NCI-H82 (cell line): Measurements from ENCODE around the gene ASNSD1.

Experiments
- DNase-seq: peaks from one replicate; lab custom pipeline; 2025; lab: John Stamatoyannopoulos, UW

ASNSD1 gene

DNA sequence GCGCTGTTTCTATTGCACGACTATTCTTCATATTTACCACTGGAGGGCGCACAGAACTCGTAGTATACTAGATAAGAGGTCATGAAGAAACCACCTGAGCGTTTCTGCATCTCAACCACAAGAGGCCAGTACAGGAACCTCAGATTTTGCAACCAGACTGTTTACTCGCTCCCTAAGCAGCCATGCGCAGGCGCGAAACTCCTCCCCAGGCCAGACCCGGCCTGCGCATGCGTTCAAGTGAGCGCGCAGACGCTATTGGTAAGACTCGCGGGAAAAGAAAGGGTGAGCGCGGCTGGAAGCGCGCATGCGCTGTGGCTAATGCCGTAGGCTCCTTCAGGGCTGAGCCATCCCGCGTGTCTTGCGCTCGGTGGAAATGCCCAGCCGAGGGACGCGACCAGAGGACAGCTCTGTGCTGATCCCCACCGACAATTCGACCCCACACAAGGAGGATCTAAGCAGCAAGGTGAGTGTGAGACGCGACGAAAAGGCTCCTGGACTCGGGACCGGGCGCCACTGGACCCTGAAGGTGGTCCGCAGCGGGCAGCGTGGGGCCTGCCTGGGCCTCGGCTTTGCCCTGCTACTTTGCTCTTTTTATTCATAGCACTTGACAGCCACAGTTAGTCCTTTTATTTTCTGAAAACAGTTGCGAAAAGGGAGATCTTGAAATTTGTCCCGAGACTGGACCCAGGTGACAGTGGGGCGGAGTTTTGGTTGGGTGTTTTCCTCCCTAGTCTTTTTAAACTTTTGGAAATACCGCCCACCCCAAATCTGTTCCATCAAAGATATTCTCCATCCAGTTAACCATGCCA lies at the start of gene ASNSD1:
Gene ASNSD1 (plus strand): TSS at position 312 of the 809 bp plus-strand sequence. CDS start 4,674 bp downstream, outside the sequence.
- peak; percentile 100 for DNase-seq

DNA sequence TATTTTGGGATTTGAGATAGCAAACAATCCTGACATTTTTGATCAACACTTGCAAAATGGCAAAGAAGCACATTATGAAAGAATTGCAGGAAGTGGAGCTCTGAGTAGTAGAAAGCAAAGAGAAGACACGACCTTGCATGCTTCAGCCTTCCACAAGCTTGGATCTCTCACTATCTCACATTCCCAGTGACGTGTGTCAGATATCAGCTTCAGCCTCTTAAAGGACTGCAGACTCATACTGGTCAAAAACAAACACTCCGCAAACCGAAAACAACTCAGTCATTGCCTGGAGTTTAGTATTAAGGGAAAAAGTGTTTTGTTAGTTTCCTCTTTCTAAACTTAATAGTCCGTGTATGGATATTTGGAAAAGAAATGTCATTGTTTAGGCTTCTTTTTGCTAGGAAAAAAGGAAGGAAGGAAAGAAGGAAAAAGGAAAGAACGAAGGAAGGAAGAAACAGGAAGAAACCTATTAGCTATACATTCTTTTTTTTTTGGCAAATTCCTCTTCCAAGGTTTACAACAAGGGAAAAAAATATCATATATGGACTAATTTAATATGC lies 48.1 kb upstream of the ASNSD1 start:
- peak; percentile 10 for DNase-seq

DNA sequence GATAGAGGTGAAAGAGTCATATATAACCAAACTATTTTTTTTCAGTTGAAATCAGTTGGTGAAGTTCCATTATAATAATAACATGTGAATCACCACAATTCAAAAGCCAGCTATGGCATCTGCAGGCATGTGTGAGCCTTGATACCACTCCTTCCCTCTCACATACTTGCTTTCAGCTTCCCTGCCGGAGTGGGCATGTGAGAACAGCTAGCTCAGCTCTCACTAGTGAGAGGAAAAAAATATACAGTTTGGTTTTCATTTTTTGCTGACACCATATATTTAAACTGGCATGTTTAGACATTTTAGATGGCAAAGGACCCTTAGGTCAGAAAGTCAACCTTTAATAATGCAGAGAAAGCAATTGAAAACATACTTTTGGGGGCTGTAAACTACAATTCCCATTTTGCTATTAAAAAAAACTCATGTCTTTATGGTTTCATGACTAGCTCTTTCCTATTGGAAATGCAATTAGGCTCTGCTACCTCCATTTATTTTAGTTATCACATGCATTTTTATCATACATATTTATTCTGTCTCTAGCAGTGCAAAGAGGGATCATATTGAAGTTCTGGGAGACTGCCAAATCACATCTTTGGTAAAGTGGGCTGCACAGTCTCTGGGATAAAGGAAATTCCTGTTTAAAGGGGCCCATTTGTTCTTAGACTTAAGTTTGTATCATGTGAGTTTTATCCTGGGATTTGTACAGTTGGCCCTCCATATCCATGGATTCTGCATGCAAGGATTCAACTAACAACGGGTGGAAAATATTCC lies 47.4 kb upstream of the ASNSD1 start:
- DNase-seq, result no peak

DNA sequence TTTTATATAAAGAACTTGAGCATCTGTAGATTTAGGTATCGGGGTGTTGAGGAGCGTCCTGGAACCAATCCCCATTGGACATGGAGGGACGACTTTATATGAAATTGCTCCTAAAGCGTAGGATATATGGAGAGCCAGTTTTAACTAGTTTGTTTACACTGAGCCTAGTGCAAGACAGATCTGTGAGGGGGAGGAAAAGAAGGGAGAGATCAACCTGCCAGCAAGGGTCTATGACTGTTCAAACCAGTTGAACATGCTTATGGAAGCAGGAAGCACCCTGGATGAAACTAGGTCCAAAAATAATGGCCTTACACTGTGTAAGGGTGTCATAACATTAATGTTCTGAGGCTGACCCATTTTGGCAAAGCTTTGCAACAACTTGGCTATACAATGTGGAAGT lies 46.7 kb upstream of the ASNSD1 start:
- DNase-seq, result no peak

DNA sequence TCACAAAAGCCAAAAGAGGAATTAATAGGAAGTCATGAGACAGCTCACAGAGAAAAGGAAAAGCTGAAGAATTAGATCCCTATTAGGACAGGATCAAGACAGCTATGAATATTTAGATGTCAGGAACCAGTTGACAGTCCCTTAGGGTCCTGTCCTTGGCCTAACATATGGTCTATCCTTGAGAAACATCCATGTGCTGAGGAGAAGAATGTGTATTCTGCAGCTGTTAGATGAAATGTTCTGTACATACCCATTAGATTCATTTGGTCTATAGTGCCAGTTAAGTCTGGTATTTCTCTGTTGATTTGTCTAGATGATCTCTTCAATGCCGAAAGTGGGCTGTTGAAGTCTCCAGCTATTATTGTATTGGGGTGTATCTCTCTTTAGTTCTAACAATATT lies 43.1 kb upstream of the ASNSD1 start:
- DNase-seq, result peak; percentile 74

DNA sequence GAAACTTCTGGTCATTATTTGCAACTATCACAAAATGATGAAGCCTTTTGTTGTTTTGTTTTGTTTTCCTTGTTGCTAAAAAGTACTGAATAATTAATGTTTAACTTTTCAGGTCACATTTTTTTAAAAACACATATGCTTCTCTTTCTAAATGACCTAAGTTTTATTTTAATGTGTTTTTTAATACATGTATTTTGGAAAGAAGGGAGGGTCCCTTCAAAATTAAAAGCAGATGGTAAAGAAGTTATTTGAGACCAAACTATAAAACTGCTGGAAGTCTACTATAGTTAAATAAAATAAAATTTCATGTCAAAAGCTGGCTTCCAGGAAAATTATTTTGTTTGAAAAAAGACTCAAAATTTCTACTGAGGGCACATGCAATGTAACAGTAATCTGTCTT lies 39.5 kb upstream of the ASNSD1 start:
- no peak for DNase-seq

DNA sequence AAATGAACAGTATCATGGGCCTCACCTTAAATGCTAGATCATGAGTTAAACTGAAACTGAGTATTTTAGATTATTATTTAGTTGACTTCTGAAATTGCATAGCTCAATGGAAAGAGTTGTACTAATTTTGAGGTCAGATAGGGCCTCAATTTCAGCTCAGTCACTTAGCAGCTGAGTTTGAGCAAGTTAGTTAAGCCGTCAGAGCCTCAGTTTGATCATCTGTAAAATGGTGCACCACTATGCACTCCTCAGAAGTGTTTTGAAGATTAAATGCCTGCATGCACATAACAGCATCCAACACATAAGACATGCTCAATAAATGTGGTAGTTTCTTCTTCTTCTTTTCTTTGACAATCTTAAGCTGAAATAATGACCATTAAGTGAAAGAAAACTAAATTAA lies 38.2 kb upstream of the ASNSD1 start:
- no peak for DNase-seq

DNA sequence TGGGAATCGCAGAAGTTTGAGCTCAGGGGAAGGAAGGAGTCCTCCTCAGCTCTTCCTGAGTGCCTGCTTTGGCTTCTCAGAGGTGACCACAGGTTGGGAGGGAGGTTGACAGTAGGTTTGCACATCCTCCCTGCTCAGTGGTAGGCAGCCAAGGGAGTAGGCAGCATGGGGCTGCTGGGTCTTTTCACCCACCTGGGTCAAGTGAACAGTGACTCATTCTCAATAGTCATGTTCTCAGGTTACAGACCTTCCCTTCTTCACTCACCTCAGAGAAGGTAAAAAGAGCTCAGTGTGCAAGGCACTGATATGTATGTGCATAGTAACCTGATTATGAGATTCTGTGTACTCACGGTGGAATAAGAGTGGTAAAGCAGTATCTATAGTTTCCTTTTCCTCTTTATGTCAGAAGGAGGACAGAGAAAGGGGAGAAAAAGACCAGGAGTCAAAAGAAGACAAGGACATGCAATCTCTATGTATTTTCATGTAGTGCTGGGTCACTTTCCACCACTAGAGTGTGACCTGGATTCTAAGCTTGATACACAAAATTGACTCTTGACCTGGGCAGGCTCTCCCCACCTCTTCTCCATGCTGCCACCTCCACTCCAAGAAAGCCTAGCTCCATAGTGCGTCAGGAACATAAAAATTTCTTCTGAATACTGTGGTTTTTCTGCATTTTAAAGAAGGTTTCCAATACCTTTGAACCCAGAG lies 36.5 kb upstream of the ASNSD1 start:
- no peak for DNase-seq

DNA sequence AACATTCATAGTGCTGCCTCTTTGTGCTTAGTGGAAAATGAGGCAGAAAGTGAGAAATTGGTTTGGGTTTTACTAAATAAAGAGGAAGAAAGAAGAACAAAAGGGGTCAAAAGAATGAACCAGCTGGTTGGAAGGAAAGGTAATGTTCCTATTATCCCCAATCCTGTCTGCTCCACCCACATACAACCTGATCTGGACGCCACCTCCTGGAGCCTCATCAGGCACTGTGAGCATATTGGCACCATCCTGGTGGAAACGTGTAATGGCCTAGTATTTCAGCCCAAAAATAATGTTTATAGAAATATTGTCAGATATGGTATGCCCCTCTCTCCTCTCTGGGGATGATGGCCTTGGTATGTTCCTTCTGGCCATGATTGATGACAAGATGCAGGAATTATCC lies 35.6 kb upstream of the ASNSD1 start:
- DNase-seq, result no peak

DNA sequence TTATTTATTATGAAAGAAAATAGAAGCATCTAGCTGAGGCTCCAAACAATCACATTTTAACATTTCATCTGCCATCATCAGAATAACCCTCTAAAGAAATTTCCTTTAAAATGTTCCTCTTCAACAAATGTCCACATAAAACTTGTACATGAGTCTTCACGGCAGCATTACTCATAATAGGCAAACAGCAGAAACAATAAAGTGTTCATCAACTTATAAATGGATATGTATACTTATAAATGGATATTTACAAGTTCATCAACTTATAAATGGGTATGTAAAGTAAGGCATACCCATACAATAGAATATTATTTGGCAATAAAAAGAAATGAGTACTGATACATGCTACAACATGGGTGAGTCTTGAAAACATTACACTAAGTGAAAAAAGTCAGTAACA lies 33.5 kb upstream of the ASNSD1 start:
- no peak for DNase-seq

DNA sequence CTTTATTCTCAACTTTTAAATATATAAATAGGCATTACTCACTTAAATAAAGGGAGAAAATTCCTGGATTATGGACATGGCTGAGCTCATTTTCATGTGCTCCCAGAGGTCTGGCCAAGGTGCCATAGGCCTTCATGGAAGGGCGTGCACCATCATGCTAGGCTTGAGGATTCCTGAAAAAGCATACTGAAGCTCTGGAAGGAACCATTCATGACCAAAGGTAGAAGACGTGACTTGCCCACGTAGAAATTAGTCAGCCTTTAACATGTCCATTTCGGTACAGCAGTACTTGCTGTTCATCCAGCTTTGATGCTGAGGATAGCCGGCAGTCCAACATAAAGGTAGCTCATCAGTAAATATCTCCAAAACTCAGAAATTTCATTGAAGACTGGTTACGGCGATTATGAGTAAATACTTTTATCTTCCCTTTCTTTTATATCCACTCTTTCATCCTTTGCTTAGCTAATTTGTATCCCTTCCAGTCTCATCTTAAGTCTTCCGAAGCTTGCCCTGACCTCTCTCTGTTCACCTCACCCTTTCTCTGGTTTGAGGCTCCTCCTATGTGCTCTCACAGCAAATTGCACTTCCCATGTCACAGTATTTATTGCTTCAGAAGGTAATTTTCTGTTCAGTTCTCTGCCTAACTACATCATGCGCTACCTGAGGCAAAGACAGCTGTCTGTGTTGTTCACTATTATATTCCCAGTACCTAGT lies 32.3 kb upstream of the ASNSD1 start:
- peak; percentile 13 for DNase-seq

DNA sequence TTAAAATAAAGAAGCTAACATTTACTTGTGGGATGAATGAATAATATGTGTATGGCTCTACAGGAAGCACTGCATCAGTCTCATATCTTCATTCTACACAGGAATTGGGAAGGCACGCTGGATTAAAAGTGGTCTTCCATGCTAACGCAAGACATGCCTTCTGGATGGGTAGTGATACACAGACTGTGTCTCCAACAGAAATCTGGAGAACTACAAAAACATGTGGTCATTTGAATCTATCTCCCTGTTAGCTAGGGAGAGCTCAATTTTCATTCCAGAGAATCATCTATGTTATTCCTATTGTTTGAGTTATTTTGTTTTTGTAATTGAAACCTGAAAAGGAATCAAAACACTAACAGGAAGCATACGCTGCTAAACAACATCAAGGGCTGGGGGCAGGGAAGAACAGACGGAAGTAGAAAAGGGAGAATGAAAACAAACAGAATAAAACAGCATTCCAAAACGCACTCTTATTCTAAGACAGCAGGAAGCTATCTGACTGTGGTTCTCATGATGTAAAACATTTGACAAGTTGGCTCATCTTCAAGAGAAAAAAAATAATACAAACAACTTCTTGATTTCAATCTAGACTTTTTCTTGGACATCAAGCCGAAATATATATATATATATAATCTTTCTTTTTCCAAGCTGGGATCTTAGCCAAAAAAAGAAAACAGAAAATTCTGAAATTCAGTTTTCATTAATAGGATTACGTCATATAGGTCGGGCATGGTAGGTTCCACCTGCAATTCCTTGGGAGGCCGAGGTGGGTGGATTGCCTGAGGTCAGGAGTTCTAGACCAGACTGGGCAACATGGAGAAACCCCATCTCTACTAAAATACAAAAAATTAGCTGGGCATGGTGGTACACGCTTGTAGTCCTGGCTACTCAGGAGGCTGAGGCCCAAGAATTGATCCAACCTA lies 31.5 kb upstream of the ASNSD1 start:
- no peak for DNase-seq

DNA sequence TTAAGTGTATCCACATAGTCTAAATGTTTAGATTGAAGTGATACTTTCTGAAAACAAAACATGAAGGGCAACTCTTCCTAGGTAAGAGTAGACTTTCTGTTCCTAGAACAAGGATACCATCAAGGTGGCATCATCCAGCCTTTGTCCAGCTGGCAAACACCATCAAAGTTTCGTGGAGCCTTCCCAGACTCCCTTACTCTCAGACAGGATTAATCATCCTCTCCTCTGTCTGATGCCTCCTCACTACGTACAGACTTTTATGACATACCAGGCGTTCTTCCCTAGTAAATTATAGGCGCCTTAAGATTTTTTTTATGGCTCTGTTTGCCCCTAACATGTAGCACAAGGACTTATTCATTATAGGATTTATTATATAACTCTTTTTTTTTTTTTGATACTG lies 29.4 kb upstream of the ASNSD1 start:
- no peak for DNase-seq

DNA sequence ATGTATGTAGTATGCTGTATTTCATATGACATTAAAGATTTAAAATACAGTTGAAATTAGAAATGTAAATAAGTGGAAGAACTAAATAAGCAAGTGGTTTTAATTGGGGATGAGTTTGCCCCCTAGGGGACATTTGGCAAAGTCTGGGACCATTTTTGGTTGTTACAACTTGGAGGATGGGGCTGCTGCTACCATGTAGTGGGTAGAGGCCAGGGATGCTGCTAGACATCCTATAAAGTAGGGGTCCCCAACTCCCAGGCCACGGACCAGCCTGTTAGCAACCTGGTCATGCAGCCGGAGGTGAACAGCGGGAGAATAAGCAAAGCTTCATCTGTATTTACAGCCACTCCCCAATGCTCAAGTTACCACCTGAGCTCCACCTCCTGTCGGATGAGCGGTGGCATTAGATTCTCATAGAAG lies 27.9 kb upstream of the ASNSD1 start:
- peak; percentile 33 for DNase-seq

DNA sequence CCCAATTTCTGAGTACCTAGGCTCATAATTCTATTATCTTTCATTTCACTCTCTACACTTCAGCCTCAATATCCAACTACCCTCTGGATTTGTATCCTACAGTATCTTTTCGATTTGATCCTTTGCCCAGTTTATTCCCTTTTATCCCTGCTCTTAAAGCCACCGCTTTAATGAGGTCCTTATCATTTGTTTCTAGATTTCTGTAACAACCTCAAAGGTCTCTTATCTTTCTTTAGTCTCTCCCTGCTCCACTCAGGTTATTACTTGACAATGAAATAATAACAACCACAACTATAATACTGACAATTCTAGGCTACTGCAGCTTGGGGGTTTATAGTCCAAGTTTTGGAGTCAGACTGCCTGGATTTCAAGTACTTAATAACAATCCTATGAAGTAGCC lies 25.9 kb upstream of the ASNSD1 start:
- no peak for DNase-seq

DNA sequence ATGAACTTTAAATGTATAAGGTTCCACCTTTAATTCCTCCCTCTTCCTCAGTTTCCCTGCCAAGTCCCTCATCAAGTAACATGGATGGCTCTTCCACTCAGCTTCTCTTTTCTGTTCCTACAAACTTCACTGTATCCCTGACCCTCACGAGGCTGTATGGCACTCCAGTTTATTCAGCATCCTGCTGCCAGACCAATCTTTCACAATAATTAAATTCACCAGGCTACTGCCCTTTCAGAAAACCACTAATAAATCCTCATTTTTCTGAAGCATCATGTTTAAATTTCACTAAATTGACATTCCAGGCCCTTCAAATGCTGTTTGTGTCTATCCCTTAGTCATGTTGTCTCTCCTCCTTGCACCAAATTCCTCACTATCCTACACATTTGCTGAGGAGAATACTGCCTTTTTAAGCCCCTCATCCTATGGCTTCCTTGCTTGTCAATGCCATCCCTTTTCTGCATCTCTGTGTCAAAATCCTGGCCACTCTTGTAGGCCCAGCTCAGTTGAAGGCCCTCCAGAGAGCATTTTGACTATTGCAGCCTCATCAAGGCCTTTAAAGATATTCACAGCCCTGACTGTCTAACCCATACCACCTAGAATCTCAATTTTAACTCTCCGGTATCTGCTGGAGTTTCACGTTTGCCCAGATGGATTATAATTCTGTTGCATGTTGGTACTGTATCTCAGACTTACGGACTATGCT lies 22.8 kb upstream of the ASNSD1 start:
- no peak for DNase-seq

DNA sequence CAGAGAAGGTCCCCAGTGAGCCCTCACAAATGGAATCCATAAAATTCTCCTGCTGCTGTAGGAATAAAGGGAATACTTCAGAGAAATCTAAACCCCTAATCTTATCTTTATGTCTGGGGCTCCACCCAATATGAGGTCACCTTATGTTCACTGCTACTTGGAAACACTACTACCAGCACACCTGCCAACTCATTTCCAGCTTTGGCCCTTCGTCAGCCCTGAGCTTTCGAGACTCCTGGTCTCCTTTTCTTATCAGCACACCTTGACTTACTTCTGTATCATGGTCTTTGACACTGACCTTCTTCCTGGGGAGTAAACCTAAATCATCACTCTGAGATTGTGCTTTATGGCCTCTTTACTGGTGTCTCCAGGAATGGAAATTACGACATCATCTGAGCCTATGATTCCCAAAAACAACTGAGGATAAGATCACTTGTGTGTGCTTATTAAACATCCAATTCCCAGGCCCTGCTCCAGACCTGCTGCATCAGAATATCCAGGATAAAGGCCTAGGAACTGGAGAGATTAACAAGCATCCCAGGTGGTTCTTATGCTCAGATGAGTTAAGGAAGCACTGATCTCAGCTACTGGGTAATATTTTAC lies 22.2 kb upstream of the ASNSD1 start:
- peak; percentile 38 for DNase-seq

DNA sequence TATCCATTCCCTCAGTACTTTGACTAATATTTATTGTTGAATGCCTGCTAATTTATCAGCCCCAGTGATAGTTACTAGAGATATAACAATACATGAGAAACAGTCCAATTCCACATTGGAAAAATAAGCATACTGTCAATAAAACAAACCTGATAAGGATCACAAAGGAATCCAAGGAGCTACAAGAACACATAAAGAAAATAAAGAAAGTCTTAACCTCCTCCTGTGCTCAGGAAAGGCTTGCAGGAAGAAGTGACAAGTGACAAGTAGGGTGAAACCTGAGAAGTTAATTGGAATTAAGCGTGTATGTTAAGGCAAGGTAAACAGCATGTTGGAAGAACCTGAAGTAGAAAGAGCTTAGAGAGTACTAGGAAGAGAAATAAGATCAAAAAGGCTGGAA lies 20.3 kb upstream of the ASNSD1 start:
- DNase-seq, result peak; percentile 81

DNA sequence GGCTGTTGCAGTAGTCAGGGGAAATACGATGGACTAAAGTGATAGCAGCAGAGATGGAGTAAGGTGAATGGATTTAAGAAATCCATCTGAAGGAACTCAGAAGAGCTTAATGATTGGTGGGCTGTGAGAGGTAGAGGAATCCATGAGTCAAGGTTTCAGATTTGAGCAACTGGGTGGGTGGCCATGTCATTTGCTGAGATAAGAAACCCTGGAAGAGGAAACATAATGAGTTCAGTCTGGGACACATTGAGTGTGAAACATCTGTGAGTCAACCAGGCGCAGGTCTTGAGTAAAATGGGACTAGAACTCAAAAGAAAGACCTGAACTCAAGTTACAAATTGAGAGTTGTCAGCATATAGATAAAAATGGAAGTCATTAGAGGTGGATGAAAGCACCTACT lies 19.7 kb upstream of the ASNSD1 start:
- DNase-seq, result no peak

DNA sequence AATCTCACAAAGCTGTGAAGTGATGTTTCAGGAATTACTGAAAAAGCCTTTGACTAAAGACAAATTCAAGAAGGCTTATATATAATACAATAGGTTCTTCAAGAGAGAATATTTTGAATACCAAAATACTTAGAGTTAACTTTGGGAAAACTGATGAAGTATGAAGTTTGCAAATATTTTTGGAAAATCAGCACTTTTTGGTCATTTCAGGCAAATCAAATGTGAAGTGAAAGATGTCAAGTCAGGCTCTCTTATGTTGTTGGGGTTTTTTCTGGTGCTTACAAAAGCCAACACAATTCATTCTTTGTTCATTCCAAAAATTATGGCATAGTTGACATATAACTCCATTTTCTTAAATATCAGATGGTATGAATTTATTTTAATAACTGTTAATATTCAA lies 14.7 kb upstream of the ASNSD1 start:
- DNase-seq, result no peak
